HL-60 (cell line): Measurements from ENCODE around the gene CD99L2.

Experiments
- CTCF ChIP-seq: IDR thresholded peaks from one replicate; pipeline ENCODE4 v1.5.1; 2011; ENCODE audit warnings: low read length, control low read depth, inconsistent platforms; ENCODE audit not compliant: insufficient read depth
- GABPA ChIP-seq: IDR thresholded peaks from 2 replicates; pipeline ENCODE4 v1.6.1; 2012; ENCODE audit warnings: low read depth
- POLR2AphosphoS5 ChIP-seq: IDR thresholded peaks from 2 replicates; pipeline ENCODE4 v1.6.1; 2012; ENCODE audit warnings: low read depth
- REST ChIP-seq: IDR thresholded peaks from 2 replicates; pipeline ENCODE4 v1.6.1; 2012; ENCODE audit warnings: low read depth; ENCODE audit not compliant: insufficient replicate concordance

- TF ChIP-seq GABPA (no peak), CTCF (no peak), POLR2AphosphoS5 (no peak), REST (no peak)
Measured at GRCh38 chrX:150899191-150899757, 806 bp upstream of the CD99L2 start.
